DMS153 (cell line): ENCODE measurements around the gene COL15A1.
A peak's percentile ranks its signal among the peaks of the same experiment; 100 is the strongest.
"Not testable (repeated sequence)": the region's sequence is repeated elsewhere in the genome, so short reads cannot be mapped to it uniquely, and the experiment has no call there.

Experiments used
- DNase-seq: peaks from one replicate; lab custom pipeline; 2025; lab: John Stamatoyannopoulos, UW

The COL15A1 gene

GRCh38 chr9:99079542-99079941 is 135.8 kb downstream of the COL15A1 start:
- DNase-seq = no peak

- no peak for DNase-seq
Observed at GRCh38 chr9:99083051-99083450, 139.3 kb downstream of the COL15A1 start.

- no peak for DNase-seq
Observed at GRCh38 chr9:99085949-99086948, 142.5 kb downstream of the COL15A1 start.

GRCh38 chr9:99087462-99087861 is 143.8 kb downstream of the COL15A1 start:
- no peak for DNase-seq

GRCh38 chr9:99090336-99091130 is 146.8 kb downstream of the COL15A1 start:
- no peak for DNase-seq

GRCh38 chr9:99092643-99093491 is 149.2 kb downstream of the COL15A1 start:
- no peak for DNase-seq

GRCh38 chr9:99093492-99093791 is 149.7 kb downstream of the COL15A1 start:
- no peak for DNase-seq

- DNase-seq = no peak
Observed at GRCh38 chr9:99095565-99095964, 151.9 kb downstream of the COL15A1 start.

- no peak for DNase-seq
Observed at GRCh38 chr9:99096409-99096808, 152.7 kb downstream of the COL15A1 start.

GRCh38 chr9:99099806-99100585 is 156.3 kb downstream of the COL15A1 start:
- DNase-seq = not testable (repeated sequence)

- no peak for DNase-seq
Observed at GRCh38 chr9:99101271-99101670, 157.6 kb downstream of the COL15A1 start.

GRCh38 chr9:99101812-99102211 is 158.1 kb downstream of the COL15A1 start:
- DNase-seq = no peak

- DNase-seq = no peak
Observed at GRCh38 chr9:99103054-99103895, 159.6 kb downstream of the COL15A1 start.

GRCh38 chr9:99103901-99104458 is 160.3 kb downstream of the COL15A1 start:
- no peak for DNase-seq

GRCh38 chr9:99104459-99105151 is 160.9 kb downstream of the COL15A1 start, which contains the start of gene TGFBR1:
TGFBR1 (plus strand) TSS chr9:99105113; CDS start chr9:99105206, 93 bp downstream.
- peak; percentile 79 for DNase-seq

- no peak for DNase-seq
Observed at GRCh38 chr9:99105152-99106043, 161.7 kb downstream of the COL15A1 start.

GRCh38 chr9:99106044-99106375 is 162.3 kb downstream of the COL15A1 start:
- no peak for DNase-seq

- no peak for DNase-seq
Observed at GRCh38 chr9:99107421-99107820, 163.7 kb downstream of the COL15A1 start.
